Measurements from ENCODE around the gene LUZP2. TPM values are rescaled to one million over a fixed set of nuclear protein-coding genes. Genes with fewer than 3 reads are reported as not detected.

Gene LUZP2
- polyA plus RNA-seq, 1 donor from 2014 or later, result 15.5 TPM

DNA sequence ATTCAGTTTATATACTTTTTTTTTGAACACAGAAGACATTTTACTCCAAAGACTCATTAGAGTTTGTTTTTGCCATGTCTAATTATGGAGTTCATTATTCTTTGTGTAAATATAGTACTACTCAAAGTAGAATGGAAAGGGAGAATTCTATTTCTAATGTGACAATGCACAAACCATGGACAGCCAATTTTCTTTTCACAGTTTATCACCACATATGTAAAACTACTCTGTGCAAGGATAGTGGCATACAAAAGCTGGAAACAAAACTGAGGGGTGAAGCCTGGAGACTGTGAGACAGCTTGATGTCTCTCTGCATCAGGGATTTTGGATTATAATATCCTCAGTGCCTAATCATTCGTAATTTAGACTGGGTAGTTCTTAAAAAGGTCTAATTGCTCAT is 75.5 kb downstream of the LUZP2 start:
- Histone ChIP-seq H3K27me3 (ENCODE audit: insufficient read depth, low read depth, low read length) (no peaks in the 10 kb centered on the region), H3K79me2 (replicated peaks; ENCODE audit: insufficient read depth, low read length) (no peaks in the 10 kb centered on the region)

GRCh38 chr11:24574461-24574860 is 77.6 kb downstream of the LUZP2 start:
- H3K9me3 ChIP-seq (ENCODE audit: low read length), result no peaks in the 10 kb centered on the region
- no peak overlapping the region for H3K9ac ChIP-seq (ENCODE audit: low read length)

More for the DNA sequence above, 75.5 kb downstream of the LUZP2 start:
- Histone ChIP-seq H3K27ac (ENCODE audit: low read length) (no peak overlapping the region), H4K20me1 (ENCODE audit: insufficient read depth) (no peaks in the 10 kb centered on the region), H3K4me2 (ENCODE audit: low read length) (no peak overlapping the region), H3F3A (ENCODE audit: insufficient read depth, low read length, poor library complexity, severe bottlenecking) (no peaks in the 10 kb centered on the region), H3K4me3 (ENCODE audit: low read length) (no peak overlapping the region), H3K9ac (ENCODE audit: low read length) (no peak overlapping the region), H2AFZ (ENCODE audit: low read depth, low read length) (no peak overlapping the region), H3K9me2 (ENCODE audit: insufficient read depth, low read length) (no peaks in the 10 kb centered on the region), H3K36me3 (ENCODE audit: insufficient read depth, low read length) (no peaks in the 10 kb centered on the region), H3K9me3 (ENCODE audit: low read length) (no peaks in the 10 kb centered on the region)
- no peak for TF ChIP-seq MXI1 (conservative IDR thresholded peaks at IDR 0.05; ENCODE audit: poor library complexity, severe bottlenecking)
- no peak for TF ChIP-seq TAF1 (IDR thresholded peaks at IDR 0.05; ENCODE audit: low read depth)
- TF ChIP-seq, protein P1, sequence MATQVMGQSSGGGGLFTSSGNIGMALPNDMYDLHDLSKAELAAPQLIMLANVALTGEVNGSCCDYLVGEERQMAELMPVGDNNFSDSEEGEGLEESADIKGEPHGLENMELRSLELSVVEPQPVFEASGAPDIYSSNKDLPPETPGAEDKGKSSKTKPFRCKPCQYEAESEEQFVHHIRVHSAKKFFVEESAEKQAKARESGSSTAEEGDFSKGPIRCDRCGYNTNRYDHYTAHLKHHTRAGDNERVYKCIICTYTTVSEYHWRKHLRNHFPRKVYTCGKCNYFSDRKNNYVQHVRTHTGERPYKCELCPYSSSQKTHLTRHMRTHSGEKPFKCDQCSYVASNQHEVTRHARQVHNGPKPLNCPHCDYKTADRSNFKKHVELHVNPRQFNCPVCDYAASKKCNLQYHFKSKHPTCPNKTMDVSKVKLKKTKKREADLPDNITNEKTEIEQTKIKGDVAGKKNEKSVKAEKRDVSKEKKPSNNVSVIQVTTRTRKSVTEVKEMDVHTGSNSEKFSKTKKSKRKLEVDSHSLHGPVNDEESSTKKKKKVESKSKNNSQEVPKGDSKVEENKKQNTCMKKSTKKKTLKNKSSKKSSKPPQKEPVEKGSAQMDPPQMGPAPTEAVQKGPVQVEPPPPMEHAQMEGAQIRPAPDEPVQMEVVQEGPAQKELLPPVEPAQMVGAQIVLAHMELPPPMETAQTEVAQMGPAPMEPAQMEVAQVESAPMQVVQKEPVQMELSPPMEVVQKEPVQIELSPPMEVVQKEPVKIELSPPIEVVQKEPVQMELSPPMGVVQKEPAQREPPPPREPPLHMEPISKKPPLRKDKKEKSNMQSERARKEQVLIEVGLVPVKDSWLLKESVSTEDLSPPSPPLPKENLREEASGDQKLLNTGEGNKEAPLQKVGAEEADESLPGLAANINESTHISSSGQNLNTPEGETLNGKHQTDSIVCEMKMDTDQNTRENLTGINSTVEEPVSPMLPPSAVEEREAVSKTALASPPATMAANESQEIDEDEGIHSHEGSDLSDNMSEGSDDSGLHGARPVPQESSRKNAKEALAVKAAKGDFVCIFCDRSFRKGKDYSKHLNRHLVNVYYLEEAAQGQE (IDR thresholded peaks at IDR 0.05; ENCODE audit: borderline replicate concordance), result no peak
- no peak for TF ChIP-seq RAD21 (conservative IDR thresholded peaks at IDR 0.05)
- TF ChIP-seq SMC3 (conservative IDR thresholded peaks at IDR 0.05; ENCODE audit: poor library complexity), result no peak
- no peak for TF ChIP-seq EZH2 (IDR thresholded peaks at IDR 0.05; ENCODE audit: borderline replicate concordance, insufficient read depth, low read length, poor library complexity, severe bottlenecking)
- no peak for TF ChIP-seq CTCF (IDR thresholded peaks at IDR 0.05; ENCODE audit: poor library complexity, severe bottlenecking)
- TF ChIP-seq POLR2AphosphoS5 (IDR thresholded peaks at IDR 0.05), result no peak
- no peak for TF ChIP-seq EP300 (conservative IDR thresholded peaks at IDR 0.05; ENCODE audit: poor library complexity, severe bottlenecking)

More at GRCh38 chr11:24574461-24574860, 77.6 kb downstream of the LUZP2 start:
- H2AFZ ChIP-seq (ENCODE audit: low read depth, low read length), result no peak overlapping the region
- no peak overlapping the region for H3K4me2 ChIP-seq (ENCODE audit: low read length)
- TF ChIP-seq MXI1 (conservative IDR thresholded peaks at IDR 0.05; ENCODE audit: poor library complexity, severe bottlenecking), result no peak
- no peak for TF ChIP-seq RAD21 (conservative IDR thresholded peaks at IDR 0.05)
- no peak for TF ChIP-seq EP300 (conservative IDR thresholded peaks at IDR 0.05; ENCODE audit: poor library complexity, severe bottlenecking)
- TF ChIP-seq POLR2AphosphoS5 (IDR thresholded peaks at IDR 0.05), result no peak
- no peak for TF ChIP-seq EZH2 (IDR thresholded peaks at IDR 0.05; ENCODE audit: borderline replicate concordance, insufficient read depth, low read length, poor library complexity, severe bottlenecking)
- TF ChIP-seq SMC3 (conservative IDR thresholded peaks at IDR 0.05; ENCODE audit: poor library complexity), result no peak
- TF ChIP-seq TAF1 (IDR thresholded peaks at IDR 0.05; ENCODE audit: low read depth), result no peak
- TF ChIP-seq, protein P1 (IDR thresholded peaks at IDR 0.05; ENCODE audit: borderline replicate concordance), result no peak
- no peak for TF ChIP-seq CTCF (IDR thresholded peaks at IDR 0.05; ENCODE audit: poor library complexity, severe bottlenecking)
- no peaks in the 10 kb centered on the region for H3K79me2 ChIP-seq (replicated peaks; ENCODE audit: insufficient read depth, low read length)
- no peaks in the 10 kb centered on the region for H4K20me1 ChIP-seq (ENCODE audit: insufficient read depth)
- H3K27ac ChIP-seq (ENCODE audit: low read length), result no peak overlapping the region
- H3K4me3 ChIP-seq (ENCODE audit: low read length), result no peak overlapping the region
- H3K27me3 ChIP-seq (ENCODE audit: insufficient read depth, low read depth, low read length), result no peaks in the 10 kb centered on the region
- H3F3A ChIP-seq (ENCODE audit: insufficient read depth, low read length, poor library complexity, severe bottlenecking), result no peaks in the 10 kb centered on the region
- no peaks in the 10 kb centered on the region for H3K36me3 ChIP-seq (ENCODE audit: insufficient read depth, low read length)
- no peaks in the 10 kb centered on the region for H3K9me2 ChIP-seq (ENCODE audit: insufficient read depth, low read length)

All from neural cell (in vitro differentiated cells).